H1 (cell line): ENCODE results near the gene ZNF692. TPM values are rescaled to one million over a fixed set of nuclear protein-coding genes. Genes with fewer than 3 reads are reported as not detected.

Experiments used
- CTCF ChIA-PET: fragments of 300-600 bp; sonication (Branson Sonifier 250); formaldehyde crosslinking; loops from one replicate; lab custom pipeline; 2021; ENCODE audit not compliant: partially characterized antibody; lab: Charles Lee
- POLR2A ChIA-PET: fragments of 300-600 bp; sonication (Branson Sonifier 250); formaldehyde crosslinking; loops from one replicate; lab custom pipeline; 2021; ENCODE audit warnings: inconsistent platforms; ENCODE audit not compliant: partially characterized antibody; lab: Charles Lee
- DNase-seq, 2 experiments: peaks; one replicate each; pipeline versions ENCODE4 v3.0.0 to v3.0.0-alpha.2; 2010 to 2022; ENCODE audit warnings: low spot score in 2 of 2, low read depth in 1 of 2, mixed read lengths in 1 of 2
- FAIRE-seq: peaks from 2 replicates; lab custom pipeline; 2011; peaks lifted over from hg19 to GRCh38; lab: Jason Lieb, UNC
- H2AFZ ChIP-seq: 2 replicates; pipeline ENCODE4 v1.8.1; 2012; ENCODE audit warnings: low read length, inconsistent platforms
- H2AK5ac ChIP-seq: 2 replicates; pipeline ENCODE4 v1.6.1; 2013; ENCODE audit warnings: low read depth, low read length
- H2BK120ac ChIP-seq: replicated peaks from 2 replicates; pipeline ENCODE3; 2013; ENCODE audit warnings: low read depth, low read length, inconsistent platforms
- H2BK12ac ChIP-seq: 2 replicates; pipeline ENCODE4 v1.6.1; 2013; ENCODE audit warnings: low read depth, low read length
- H2BK15ac ChIP-seq: 2 replicates; pipeline ENCODE4 v1.6.1; 2013; ENCODE audit warnings: low read length
- H2BK20ac ChIP-seq: 2 replicates; pipeline ENCODE4 v1.6.1; 2013; ENCODE audit warnings: low read length
- H2BK5ac ChIP-seq: 2 replicates; pipeline ENCODE4 v1.6.1; 2013; ENCODE audit warnings: low read depth, low read length
- H3K14ac ChIP-seq: 2 replicates; pipeline ENCODE4 v1.6.1; 2013; ENCODE audit warnings: inconsistent platforms; ENCODE audit not compliant: insufficient read length
- H3K18ac ChIP-seq: 2 replicates; pipeline ENCODE4 v1.6.1; 2013; ENCODE audit warnings: low read length; ENCODE audit errors: extremely low read depth
- H3K23ac ChIP-seq: 2 replicates; pipeline ENCODE4 v1.6.1; 2013; ENCODE audit warnings: inconsistent platforms; ENCODE audit not compliant: insufficient read length
- H3K23me2 ChIP-seq: 2 replicates; pipeline ENCODE4 v1.6.1; 2013; ENCODE audit warnings: low read depth, low read length
- H3K27ac ChIP-seq: 2 replicates; pipeline ENCODE4 v1.6.1; 2011; ENCODE audit warnings: low read depth, low read length, inconsistent platforms
- H3K27me3 ChIP-seq, 4 experiments: replicated peaks in 1 of 4; 1 replicate in 1 of 4; 2 replicates in 3 of 4; pipeline versions ENCODE4 v1.6.1 to v1.8.1; 2011 to 2013; ENCODE audit warnings: low read length in 3 of 4, mild to moderate bottlenecking in 3 of 4, inconsistent platforms in 2 of 4, mixed read lengths in 2 of 4, moderate library complexity in 1 of 4; ENCODE audit not compliant: control insufficient read depth in 3 of 4, insufficient read depth in 3 of 4; ENCODE audit errors: extremely low read depth in 1 of 4
- H3K36me3 ChIP-seq, 4 experiments: 2 replicates each; pipeline versions ENCODE4 v1.6.1 to v1.8.1; 2011 to 2013; ENCODE audit warnings: mild to moderate bottlenecking in 4 of 4, low read length in 3 of 4, moderate library complexity in 2 of 4, control low read depth in 1 of 4, inconsistent platforms in 1 of 4; ENCODE audit not compliant: insufficient read depth in 4 of 4, control insufficient read depth in 2 of 4
- H3K4ac ChIP-seq: replicated peaks from 2 replicates; pipeline ENCODE3; 2013; ENCODE audit warnings: low read length, low read depth, mixed read lengths, inconsistent platforms; ENCODE audit not compliant: insufficient read length
- H3K4me1 ChIP-seq, 4 experiments: replicated peaks in 1 of 4; 1 replicate in 1 of 4; 2 replicates in 3 of 4; pipeline versions ENCODE4 v1.6.1 to v1.8.1; 2011 to 2013; ENCODE audit warnings: low read length in 3 of 4, inconsistent platforms in 2 of 4, mixed read lengths in 1 of 4; ENCODE audit not compliant: insufficient read depth in 4 of 4, control insufficient read depth in 3 of 4
- H3K4me2 ChIP-seq, 2 experiments: 2 replicates each; pipeline versions ENCODE4 v1.6.1 to v1.8.1; 2011 to 2013; ENCODE audit warnings: low read depth in 2 of 2, low read length in 2 of 2, control low read depth in 1 of 2, inconsistent platforms in 1 of 2, mild to moderate bottlenecking in 1 of 2; ENCODE audit not compliant: insufficient read depth in 1 of 2
- H3K4me3 ChIP-seq, 4 experiments: fragments of 200-600, 300-600 bp in 1 of 4; sonication (generic), shearing (Covaris generic), sonication (Bioruptor Twin) in 1 of 4; 2 replicates each; pipeline versions ENCODE4 v1.5.1 to v1.8.1; 2011 to 2016; ENCODE audit warnings: low read length in 4 of 4, low read depth in 3 of 4, control low read depth in 2 of 4, inconsistent platforms in 2 of 4, mild to moderate bottlenecking in 2 of 4, mixed read lengths in 1 of 4, moderate library complexity in 1 of 4; ENCODE audit not compliant: insufficient read depth in 2 of 4; ENCODE audit errors: extremely low read depth in 1 of 4
- H3K56ac ChIP-seq: replicated peaks from 2 replicates; pipeline ENCODE3; 2013; ENCODE audit warnings: low read depth, mild to moderate bottlenecking, mixed read lengths, low read length, inconsistent platforms; ENCODE audit not compliant: insufficient read length
- H3K79me1 ChIP-seq: 2 replicates; pipeline ENCODE4 v1.6.1; 2013; ENCODE audit warnings: low read depth, low read length, control low read depth
- H3K79me2 ChIP-seq, 2 experiments: 2 replicates each; pipeline versions ENCODE4 v1.6.1 to v1.8.1; 2012 to 2013; ENCODE audit warnings: low read length in 2 of 2, mild to moderate bottlenecking in 2 of 2, inconsistent platforms in 1 of 2; ENCODE audit not compliant: insufficient read depth in 2 of 2, control insufficient read depth in 1 of 2
- H3K9ac ChIP-seq, 4 experiments: replicated peaks in 1 of 4; 1 replicate in 1 of 4; 2 replicates in 3 of 4; pipeline versions ENCODE4 v1.6.1 to v1.8.1; 2011 to 2013; ENCODE audit warnings: low read depth in 3 of 4, low read length in 3 of 4, control low read depth in 2 of 4, mild to moderate bottlenecking in 2 of 4, moderate library complexity in 2 of 4, inconsistent platforms in 1 of 4; ENCODE audit errors: extremely low read depth in 1 of 4
- H3K9me3 ChIP-seq, 2 experiments: 2 replicates each; pipeline versions ENCODE4 v1.6.1 to v1.8.1; 2012 to 2013; ENCODE audit warnings: mild to moderate bottlenecking in 2 of 2, moderate library complexity in 2 of 2, control low read depth in 1 of 2, inconsistent platforms in 1 of 2, low read depth in 1 of 2, low read length in 1 of 2, mixed read lengths in 1 of 2; ENCODE audit not compliant: insufficient read depth in 2 of 2
- H4K20me1 ChIP-seq, 2 experiments: replicated peaks in 1 of 2; 2 replicates each; pipeline versions ENCODE3 to v1.8.1; 2011 to 2013; ENCODE audit warnings: inconsistent platforms in 2 of 2, low read length in 2 of 2, mild to moderate bottlenecking in 1 of 2; ENCODE audit not compliant: insufficient read depth in 2 of 2, control insufficient read depth in 1 of 2
- H4K5ac ChIP-seq: 2 replicates; pipeline ENCODE4 v1.6.1; 2013; ENCODE audit warnings: low read length, low read depth, mixed read lengths, inconsistent platforms; ENCODE audit not compliant: insufficient read length
- H4K8ac ChIP-seq: 2 replicates; pipeline ENCODE4 v1.8.0; 2013; ENCODE audit warnings: mild to moderate bottlenecking, moderate library complexity, low read length, inconsistent platforms; ENCODE audit not compliant: insufficient read depth; ENCODE audit errors: extremely low read depth
- H4K91ac ChIP-seq: replicated peaks from 2 replicates; pipeline ENCODE3; 2013; ENCODE audit warnings: low read length, mixed read lengths, inconsistent platforms; ENCODE audit not compliant: insufficient read length
- BRCA1 ChIP-seq: IDR thresholded peaks from 2 replicates; pipeline ENCODE4 v1.6.1; 2012; ENCODE audit warnings: low read depth, low read length, improper control_type of control experiment
- CREB1 ChIP-seq: IDR thresholded peaks from 2 replicates; pipeline ENCODE4 v1.6.1; 2012; ENCODE audit warnings: inconsistent platforms
- KDM1A ChIP-seq: fragments of 200-600, 300-600 bp; sonication (generic); IDR thresholded peaks from 2 replicates; pipeline ENCODE4 v1.7.1; 2016; ENCODE audit warnings: mild to moderate bottlenecking, low read length, borderline replicate concordance
- SP1 ChIP-seq: IDR thresholded peaks from 2 replicates; pipeline ENCODE4 v1.6.1; 2011; ENCODE audit warnings: low read depth, low read length
- ZNF274 ChIP-seq: IDR thresholded peaks from 2 replicates; pipeline ENCODE4 v1.7.0; 2012; ENCODE audit warnings: low read length, borderline replicate concordance; ENCODE audit errors: extremely low read depth
- WGBS, 2 experiments: shearing (Covaris generic) in 1 of 2; methylation state at CpG; one replicate each; pipeline versions ENCODE4 v1.1.6 to v1.1.7; 2013 to 2015; ENCODE audit warnings: low lambda C conversion rate in 2 of 2, mixed read lengths in 2 of 2, inconsistent platforms in 1 of 2, low coverage in 1 of 2, missing lambda C conversion rate in 1 of 2; ENCODE audit not compliant: insufficient replicate concordance in 2 of 2, insufficient coverage in 1 of 2, insufficient read length in 1 of 2; ENCODE audit errors: extremely low coverage in 1 of 2, missing lambda C conversion rate in 1 of 2; 5-methylcytosine and 5-hydroxymethylcytosine counted together
- polyA plus RNA-seq, 7 experiments: library from polyadenylated mRNA; depleted of rRNA in 3 of 7; stranded (reverse) in 5 of 7; unstranded in 2 of 7; fragments of >200 nt in 5 of 7; fragments of 200-250 nt in 2 of 7; gene quantifications; 1 replicate in 5 of 7; 2 replicates in 1 of 7; 4 replicates in 1 of 7; pipeline versions ENCODE4 v1.2.1 to v1.2.3, GENCODE V29; 2011 to 2013; ENCODE audit warnings: missing spikeins in 2 of 7, mixed read lengths in 2 of 7
- total RNA-seq: library from RNA; stranded (reverse); fragmentation: NEBNext Ultra II Directional; extraction: Animal tissue kit (Norgen Biotek cat#: 25700); gene quantifications from 2 replicates; pipeline ENCODE4 v1.2.1, GENCODE V29; 2021

The ZNF692 gene
- total and polyA plus RNA-seq, 2 of the 8 experiments (the other 6 are each of a cell fraction or from before 2014, with no cell fraction given), result 38.4 to 52.3 TPM

GRCh38 chr1:248858096-248858890 lies 592 bp downstream of the ZNF692 start:
- H2BK120ac ChIP-seq, result no peak overlapping the region
- peak overlapping the region; percentile 76 for H4K8ac ChIP-seq
- peak overlapping the region; percentile 76 to 93 (median 84) for H3K4me3 ChIP-seq
- 2% methylated on average over 35 of the region's 45 CpGs; no CpG with 5 or more reads in 1 of the 2 experiments for WGBS, 2 experiments
- peak; percentile 39 to 82 for DNase-seq
- H2BK12ac ChIP-seq, result peak overlapping the region; percentile 62; the same call in 1 of the 2 replicates
- H3K4ac ChIP-seq, result peak overlapping the region; percentile 47
- H2AK5ac ChIP-seq, result no peak overlapping the region
- H3K36me3 ChIP-seq, result peaks cover 10 to 25% (median 19%) of the 10 kb centered on the region in 4 experiments
- H3K79me1 ChIP-seq, result no peaks in the 10 kb centered on the region
- H4K91ac ChIP-seq, result peak overlapping the region; percentile 77
- FAIRE-seq, result no peak
- peak overlapping the region; percentile 85; the same call in 1 of the 2 replicates for H2AFZ ChIP-seq
- H3K4me1 ChIP-seq, result peaks cover 3 to 15% (median 10%) of the 10 kb centered on the region in 4 experiments
- H3K18ac ChIP-seq, result peak overlapping the region; percentile 88
- H4K20me1 ChIP-seq, result peaks cover 0 to 3% of the 10 kb centered on the region in 2 experiments
- H3K56ac ChIP-seq, result peak overlapping the region; percentile 43
- H2BK15ac ChIP-seq, result peak overlapping the region; percentile 36; the same call in 1 of the 2 replicates
- H3K27me3 ChIP-seq, result peaks cover 0 to 15% (median 6%) of the 10 kb centered on the region in 4 experiments; a peak in 4 of 7 replicates
- H3K9ac ChIP-seq, result peak overlapping the region; percentile 67 to 81 (median 77)
- ChIA-PET CTCF (interaction anchor here (0.6 to 5.0 kb wide), 17 partner anchors 9 to 777 kb away, joined by 3 to 58 read pairs (median 5); partner anchors contain the start of genes PGBD2, SH3BP5L and ZNF672), POLR2A (interaction anchor here (0.6 to 5.9 kb wide), 18 partner anchors 9 to 1528 kb away, joined by 3 to 46 read pairs (median 6); partner anchors contain the start of genes PGBD2, SH3BP5L and ZNF672)
- H2BK5ac ChIP-seq, result peak overlapping the region; percentile 27; the same call in 1 of the 2 replicates
- peak overlapping the region; percentile 75 for H3K27ac ChIP-seq
- no peak overlapping the region for H3K14ac ChIP-seq
- peak overlapping the region; percentile 80 to 99 for H3K4me2 ChIP-seq
- no peaks in the 10 kb centered on the region for H3K9me3 ChIP-seq
- peaks cover 20% of the 10 kb centered on the region for H3K23me2 ChIP-seq
- peak overlapping the region; percentile 53 for H4K5ac ChIP-seq
- H2BK20ac ChIP-seq, result no peak overlapping the region
- H3K79me2 ChIP-seq, result peaks cover 0 to 8% of the 10 kb centered on the region in 2 experiments; a peak in 1 of 4 replicates
- H3K23ac ChIP-seq, result no peak overlapping the region
- 0 out of 2 replicates have a peak, but pooled peaks have one; percentile 8 for TF ChIP-seq KDM1A
- no peak for TF ChIP-seq BRCA1
- TF ChIP-seq ZNF274, result no peak
- TF ChIP-seq CREB1, result peak; percentile 7; the same call in 1 of the 2 replicates
- TF ChIP-seq SP1, result peak; percentile 90
